Globus pallidus (tissue), 1 donor: ENCODE measurements around the gene ADARB2.
"Not testable (repeated sequence)": the region's sequence is repeated elsewhere in the genome, so short reads cannot be mapped to it uniquely, and the experiment has no call there.

Experiments
- DNase-seq: peaks from one replicate; pipeline ENCODE4 v3.0.0-alpha.2; 2015; ENCODE audit warnings: low spot score

Gene ADARB2

DNA sequence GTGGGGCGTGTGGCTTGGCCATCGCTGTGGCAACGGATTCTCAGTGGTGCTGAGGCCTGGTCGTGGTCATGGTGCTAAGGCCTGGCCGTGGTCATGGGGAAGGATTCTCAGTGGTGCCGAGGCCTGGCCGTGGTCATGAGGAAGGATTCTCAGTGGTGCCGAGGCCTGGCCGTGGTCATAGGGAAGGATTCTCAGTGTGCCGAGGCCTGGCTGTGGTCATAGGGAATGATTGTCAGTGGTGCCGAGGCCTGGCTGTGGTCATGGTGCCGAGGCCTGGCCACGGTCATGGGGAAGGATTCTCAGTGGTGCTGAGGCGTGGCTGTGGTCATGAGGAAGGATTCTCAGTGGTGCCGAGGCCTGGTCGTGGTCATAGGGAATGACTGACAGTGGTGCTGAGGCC lies 327.9 kb downstream of the ADARB2 start:
- DNase-seq: no peak

DNA sequence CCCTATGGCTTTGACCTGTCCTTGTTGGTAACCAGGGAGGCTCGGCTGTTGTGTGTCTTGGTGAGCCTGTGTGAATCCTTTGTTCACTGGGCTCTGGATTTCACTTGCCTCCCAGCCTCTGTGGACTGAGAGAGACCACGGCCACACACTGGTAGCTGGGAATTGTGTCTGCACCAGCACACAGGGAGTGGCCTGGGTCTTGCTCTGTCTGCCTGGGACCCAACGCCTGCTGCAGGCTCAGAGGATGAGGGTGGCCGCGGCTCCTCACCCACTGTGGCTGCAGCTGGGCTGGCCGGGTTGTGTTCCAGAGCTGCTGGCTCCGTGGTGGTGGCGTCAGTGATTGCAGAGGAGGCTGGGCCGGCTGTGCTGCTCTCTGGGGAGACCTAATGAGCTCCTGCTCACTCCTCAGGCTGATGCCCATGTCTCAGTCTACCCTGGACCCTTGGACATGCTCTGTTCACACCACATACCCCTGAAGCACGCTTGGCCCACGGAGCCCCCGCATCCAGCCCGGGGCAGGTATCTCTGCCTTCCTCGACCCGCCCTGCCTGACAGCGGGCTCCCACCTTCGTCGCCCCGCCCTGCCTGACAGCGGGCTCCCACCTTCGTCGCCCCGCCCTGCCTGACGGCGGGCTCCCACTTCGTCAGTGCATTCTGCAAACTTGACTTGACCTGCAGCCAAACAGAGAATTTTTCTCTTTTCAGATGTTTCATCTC lies 328.5 kb downstream of the ADARB2 start:
- DNase-seq: no peak

DNA sequence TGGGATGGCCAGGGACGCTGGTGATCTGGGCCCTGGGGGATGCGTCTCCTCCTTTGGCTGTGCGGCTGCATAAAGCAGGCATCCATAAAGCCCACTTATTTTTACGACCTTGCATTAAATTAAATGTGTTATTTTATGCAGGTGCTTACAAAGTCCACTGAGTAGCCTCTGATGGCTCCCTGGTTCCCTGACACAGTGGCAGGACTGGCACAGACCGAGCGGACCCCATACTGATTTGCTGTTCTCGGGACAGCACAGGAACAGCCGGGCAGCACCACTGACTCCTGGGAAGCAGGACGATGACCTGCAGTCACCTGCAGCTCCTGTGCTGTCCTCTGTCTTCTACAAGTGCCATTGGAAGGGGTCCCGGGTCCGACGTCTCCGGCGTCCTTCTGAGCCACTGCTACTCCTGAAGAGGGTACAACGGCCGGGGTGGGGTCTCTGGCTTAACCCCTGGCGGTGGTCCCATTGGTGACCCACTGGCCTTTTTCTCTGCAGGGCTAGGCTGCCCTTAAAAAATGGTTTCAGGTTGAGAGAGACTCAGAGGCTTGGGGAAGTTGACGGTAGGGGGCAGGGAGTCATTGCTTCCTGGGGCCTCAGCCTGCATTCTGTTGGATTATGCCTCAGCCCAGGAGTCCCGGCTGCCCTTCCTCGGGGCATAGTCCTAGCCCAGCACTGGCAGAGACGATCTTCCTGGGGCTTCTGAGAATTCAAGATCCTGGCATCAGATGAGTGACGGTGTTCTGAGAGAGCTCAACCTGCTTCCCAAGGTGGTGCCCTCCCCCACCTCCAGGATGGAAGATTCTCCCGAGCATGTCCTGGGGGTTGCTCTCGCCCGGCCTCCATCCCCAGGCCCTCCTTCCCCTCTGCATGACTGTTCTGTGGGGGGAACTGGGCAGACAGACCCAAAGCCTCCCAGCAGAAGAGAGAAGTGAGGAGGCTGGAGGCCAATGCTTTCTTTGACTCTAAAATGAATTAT lies 330.1 kb downstream of the ADARB2 start:
- no peak for DNase-seq

DNA sequence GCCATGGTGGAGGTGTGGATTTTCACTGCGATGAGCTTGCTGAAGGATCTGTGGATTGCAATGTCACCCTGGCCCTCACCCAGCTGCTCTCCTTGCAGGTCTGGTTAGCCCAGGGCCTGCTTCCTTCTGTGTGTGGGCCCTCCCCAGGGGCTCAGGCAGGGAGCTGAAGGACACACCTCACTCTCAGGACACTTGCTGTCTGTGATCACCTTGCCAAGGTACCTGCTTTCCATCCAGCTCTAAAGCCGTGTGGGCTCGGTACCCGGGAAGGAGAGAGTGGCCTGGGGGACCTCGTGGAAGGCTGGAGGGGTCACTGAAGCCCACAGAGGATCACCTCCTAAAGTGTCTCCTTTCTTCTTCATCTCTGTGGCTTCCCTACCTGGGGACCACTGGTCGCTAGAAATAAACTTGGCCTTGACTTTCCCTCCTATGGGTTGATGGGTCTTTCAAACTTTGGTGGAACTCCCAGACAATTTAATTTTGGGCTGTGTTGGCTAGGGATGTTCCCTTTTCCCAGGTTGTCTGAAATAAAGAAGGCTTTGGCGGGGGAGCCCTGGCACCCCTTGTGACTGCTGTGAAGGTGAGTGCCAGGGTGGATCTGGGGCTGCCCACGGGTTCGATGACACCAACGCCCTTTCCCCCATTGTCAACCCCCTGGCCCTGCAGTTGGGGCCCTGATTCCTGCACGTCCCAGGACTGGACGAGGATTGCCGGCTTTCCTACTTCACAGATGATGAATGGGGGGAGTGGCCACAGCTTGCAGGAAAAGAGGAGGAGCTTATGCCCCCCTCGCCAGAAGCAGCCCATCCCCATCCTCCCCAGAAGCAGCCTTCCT lies 331.0 kb downstream of the ADARB2 start:
- no peak for DNase-seq

DNA sequence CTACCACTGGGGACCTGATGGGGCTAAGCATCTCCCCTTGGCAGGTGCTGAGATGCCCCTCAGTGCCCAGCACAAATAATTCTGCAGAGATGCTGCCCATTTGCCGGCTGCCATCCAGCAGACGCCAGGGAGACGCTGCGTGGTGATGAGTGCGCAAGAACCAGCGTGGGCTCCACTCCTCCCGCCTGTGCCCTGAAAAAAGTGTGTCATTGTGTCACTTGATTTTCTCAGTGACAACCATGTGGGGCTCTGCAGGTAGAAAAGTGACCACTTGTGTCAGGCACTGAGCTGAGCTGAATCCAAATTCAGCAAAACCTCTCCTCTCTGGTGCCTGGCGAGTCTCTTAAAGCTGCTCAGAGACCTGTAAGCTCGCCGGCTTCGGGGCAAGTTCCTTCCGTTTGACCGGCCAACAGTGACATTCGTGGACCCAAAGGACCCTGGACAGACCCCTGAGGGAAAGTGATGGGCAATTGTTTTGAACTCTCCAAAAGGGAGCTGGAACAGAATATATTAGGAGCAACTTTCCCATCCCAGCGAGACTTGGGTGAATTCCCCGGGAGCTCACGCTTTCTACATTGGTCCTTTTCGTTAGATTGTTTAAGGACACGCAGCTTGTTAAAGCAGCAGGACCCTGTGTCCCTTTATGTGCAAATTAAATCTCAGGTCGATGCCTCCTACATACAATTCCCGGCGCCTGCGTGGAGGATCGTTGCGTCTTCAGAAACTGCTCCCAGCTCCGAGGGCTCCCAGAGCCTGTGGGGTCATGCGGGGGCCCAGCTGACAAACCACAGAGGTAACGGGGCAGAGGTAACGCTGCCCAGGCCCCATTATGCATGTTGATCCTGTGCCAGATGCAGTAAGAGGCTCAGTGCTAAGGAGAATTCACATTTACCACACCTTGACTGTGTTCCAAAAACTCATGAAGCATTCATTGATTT lies 332.7 kb downstream of the ADARB2 start:
- DNase-seq: no peak

DNA sequence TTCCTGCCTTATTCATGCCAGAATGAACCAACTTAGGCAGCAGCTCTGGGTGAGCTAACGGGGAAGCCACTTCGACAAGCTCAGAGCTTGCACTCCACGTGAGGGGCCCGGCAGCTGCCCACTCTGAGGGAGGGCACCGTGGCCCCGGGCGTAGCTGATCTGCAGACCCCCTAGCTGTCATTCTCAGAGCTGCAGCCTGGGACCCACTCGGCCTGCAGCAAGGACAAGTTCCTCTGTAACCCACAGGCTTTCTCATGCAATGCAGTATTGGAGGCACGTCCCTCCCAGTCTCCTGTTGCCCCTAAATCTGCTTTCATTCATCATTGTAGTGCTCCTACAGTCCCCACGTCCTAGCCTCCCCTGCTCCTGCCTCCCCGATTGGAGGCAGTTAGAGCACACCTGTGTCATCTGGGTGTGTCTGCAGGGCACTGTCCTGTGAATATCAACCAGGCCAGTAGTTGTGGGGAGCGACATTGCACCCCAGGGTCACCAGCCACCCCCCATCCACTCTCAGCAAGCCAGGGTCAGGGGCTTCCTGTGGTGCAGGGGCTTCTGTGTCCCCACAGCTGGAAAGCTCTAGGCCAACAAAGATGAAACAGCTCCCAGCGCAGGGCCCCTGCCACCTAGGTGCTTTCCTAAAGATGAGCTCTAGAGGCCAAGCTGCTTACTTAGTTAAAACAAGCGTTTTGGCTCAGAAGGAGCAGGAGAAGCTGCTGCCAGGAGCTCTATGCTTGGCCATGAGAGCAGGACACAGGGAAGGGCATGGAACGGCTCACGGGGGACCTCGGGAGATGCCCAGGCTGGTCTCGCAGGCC lies 333.6 kb downstream of the ADARB2 start:
- DNase-seq: no peak

DNA sequence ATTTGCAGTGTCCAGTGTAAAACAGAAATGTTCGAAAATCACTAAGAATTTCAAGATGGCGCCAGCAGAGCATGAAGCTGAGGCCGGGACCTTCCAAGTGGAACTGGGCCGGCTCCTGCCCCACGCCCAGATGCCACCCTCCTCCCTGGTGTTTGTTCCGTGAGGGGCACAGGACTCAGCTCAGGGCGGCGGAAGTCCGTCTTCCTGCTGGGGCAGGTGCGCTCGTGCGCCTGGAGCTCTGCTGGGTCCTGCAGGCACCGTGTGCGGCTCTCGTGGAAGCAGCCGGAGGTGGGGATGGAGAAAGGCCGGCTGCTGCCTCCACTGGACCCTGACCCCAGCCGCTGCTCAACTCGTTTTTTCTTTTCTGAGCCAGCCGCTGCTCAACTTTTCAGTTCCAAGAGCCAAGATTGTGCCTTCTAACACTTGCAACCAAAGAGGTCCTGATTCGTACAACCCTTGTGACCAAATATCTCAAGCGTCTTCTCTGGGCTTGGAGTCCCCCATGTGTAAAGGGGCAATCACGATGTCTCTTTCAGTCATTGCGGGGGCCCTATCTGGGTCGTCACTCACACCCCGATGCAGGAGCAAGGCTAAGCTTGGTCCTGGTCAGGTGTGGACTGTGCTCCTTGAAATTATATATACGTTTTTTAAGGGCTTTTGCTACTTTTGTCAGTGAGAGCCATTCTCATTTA lies 334.4 kb downstream of the ADARB2 start:
- no peak for DNase-seq

DNA sequence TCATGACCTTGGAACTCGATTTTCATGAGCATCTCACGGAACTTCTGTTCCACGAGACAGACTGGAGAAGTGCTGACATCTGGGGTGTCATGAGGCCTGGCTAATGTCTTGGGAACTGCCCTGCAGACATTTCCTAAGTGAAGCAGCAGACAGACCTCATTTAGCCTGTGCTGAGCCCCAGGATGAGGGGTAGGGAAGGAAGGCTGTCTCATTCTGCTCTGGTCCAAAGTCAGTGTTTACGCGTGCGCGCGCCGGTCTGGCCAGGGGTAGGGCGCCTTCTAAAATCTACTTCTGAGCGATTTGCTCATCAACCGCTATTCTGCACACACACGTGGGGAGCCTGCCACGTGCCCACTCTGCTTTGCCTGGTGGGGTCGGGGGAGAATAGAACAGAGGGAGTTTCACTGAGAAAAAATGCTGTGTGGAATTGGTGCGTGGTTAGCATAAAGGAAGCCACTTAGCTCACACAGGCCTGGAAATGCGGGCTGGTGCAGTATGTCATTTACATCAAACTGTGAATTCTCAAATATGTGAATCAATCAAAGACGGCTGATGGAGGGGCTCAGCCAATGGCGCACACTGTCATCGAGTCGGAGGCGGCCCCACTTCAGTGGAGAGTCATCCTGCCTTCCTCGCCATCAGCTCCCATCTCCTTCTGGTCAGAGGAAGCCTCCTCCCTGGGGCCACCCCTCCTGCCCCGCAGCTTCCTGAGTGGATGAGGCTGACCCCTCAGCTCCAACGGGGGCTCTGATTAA lies 335.1 kb downstream of the ADARB2 start:
- DNase-seq: no peak

DNA sequence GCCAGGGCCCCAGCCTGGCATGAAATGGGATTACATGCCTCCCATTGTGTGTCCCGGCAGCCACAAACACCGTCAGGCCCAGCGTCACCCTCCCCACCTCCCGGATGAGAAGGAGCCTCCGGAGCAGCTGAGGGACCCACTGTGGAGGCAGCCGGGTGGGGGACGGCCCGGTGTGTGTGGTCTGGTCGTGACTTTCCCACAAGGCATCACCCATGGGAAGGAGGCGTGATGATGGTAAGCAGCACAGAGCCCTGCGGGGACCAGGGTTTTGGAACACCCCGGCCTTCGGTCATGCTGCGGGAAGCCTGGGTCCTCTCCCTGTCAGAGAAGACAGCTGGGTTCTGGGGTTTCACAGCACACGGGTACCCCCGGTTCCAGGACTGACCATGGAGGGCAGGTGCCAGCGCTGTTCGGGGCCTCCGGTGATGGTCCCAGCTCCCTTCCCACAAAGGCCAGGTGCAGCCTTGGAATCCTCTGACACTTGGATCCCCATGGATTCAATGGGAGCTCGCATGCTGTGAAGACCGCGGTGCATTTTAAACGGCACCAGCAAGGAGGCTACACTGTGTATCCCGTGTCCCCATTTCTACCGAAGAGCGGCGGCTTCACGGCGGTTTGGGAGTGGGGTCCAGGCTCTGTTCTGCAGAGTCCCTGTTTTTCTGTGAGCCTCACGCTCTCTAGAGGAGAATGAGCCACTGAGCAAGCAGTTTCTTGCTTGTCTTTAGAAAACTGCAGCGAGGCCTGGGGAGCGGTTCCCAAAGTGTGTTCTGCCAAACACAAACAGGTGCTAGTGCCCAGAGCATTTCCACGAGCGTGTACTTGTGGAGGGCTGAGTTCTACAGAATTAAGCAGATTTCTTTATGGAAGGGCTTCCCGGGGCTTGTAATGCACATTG lies 336.0 kb downstream of the ADARB2 start:
- no peak for DNase-seq

DNA sequence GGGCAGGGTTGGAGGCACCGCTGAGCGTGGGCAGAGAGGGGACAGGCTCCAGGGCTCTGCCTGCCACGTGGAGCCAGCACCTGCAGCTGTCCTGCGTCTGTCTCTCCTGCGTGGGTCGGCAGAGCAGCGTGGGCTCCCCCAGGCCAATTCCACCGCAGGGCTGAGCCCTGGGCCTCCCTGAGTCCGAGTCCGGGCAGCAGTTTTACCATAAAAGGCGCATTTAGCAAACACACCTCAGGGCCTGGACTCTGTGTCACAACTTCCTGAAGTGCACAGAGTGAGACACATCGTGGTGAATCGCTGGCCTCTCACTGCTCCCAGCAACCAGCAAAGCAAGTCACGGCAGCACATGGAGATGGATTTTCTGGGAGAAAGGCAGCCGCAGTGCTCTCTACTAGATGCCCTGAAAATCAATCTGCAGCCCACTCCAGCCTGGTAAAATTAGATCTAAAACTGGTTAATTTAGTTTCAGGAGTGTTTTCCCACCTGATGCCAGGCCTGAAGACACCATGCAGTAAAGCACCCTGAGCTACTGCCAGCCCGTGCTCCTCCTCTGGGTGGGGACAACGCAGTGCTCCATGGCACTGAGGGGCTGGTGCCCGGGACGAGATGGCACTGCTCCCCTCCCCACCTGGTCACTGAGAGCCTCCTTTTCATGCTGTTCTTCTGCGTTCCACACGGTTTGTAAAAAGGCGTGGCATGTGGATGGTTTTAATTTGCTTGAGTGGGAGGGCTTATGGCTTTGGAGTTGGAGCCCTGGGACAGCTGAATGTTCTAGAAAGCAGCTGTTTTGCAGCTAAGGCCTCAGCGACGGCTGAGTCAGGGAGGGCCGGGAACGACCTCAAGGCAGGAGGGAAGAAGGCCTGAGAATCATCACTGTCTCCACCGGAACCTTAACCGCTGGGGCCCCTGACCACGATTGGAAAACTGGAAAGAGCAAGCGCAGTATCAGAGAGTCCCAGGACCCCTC lies 336.9 kb downstream of the ADARB2 start:
- no peak for DNase-seq

DNA sequence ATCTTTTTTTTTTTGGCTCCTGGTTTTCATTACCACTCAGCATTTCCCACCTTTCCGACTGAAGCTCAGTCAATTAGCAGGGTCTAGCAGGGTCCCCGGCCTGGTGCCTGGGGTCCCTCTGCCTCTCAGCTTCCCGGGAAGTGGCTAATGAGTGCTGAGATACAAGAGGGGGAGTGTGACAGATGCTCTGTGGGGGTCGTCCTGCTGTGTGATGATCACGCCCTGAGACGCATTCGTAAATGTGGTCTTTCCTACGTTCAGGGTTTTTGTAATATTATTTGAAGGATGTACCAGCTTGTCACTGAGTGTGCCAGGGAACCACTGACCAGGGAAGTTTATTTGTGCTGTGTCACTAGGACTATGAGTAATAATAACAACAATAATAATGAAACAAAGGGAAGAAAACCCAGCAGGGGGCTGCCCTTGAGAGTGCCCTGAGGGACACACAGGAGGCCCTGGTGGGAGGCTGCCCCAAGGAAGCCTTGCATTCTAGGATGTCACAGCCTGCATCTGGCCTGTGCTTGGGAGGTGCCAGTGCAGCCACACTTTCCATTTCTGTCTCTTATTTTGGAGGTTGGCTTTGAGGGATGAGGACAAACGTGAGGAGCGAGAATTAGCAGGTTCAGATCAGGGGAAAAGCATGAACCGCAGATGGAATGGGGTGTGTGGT lies 337.8 kb downstream of the ADARB2 start:
- DNase-seq: no peak

DNA sequence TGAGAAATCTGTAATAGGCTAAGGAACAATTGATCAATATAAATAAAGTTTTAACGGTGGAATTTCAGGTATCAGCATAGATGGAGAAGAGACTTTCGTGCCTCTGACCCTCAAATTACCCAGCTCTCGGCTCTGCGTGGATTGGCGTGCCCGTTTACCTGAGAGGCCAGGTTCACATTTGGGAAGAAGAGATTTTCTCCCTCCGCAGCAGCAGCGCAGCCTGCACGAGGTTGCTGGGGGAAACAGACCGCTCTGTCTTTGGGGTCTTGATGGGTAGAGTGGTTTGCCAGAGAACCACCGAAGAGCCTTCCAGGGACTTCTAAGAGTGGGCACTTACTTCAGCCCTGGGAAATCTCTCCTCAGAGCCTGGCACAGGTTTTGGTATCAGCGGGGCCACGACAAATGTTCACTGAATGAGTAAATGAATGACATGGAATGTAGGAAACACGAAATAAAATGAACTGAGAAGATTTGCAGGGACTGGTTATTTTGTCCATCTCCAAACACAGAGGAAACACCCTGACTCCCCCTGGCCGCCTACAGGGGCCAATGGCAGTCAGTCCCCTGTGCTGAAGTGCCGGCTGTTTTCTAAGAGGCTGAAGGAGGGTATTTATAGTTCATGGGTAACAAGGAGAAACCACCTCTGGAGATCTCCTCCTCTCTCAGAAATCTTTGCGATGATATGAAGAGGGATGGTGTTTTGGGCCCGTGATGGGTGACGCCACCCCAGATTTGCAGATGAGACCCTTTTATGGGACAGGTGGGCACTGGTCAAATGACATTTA lies 338.5 kb downstream of the ADARB2 start:
- no peak for DNase-seq

DNA sequence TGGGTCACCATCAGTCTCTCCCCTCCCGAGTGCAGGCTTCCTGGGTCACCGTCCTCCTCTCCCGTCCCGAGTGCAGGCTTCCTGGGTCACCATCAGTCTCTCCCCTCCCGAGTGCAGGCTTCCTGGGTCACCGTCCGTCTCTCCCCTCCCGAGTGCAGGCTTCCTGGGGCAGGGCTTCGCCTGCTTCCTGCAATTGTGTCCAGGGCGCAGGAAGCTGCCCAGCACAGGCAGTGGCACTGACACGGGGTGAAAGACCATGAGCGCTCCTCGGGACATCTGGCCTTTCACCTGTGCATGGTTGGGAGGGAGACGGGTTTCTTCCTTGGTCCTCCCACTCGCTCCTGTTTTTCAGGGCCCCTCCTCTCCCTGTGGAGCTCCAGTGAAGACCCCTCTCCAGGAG lies 339.2 kb downstream of the ADARB2 start:
- DNase-seq: not testable (repeated sequence)

DNA sequence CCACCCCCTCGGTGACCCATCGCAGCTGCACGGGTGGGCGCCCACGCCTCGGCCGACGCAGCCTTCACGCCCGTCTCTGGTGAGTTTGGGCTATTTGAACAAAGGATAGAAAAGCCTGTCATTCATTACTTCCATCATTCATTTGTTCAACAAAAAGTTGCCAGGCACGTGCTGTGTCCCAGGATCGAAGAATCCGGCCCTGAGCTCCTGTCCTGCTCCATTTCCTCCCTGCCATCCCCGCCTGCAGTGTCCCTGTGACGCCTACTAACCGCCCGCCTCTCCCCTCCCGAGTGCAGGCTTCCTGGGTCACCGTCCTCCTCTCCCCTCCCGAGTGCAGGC lies 341.1 kb downstream of the ADARB2 start:
- DNase-seq: no peak
